SK-N-SH (cell line): Measurements from ENCODE around the gene TNFRSF18. TPM values are rescaled to one million over a fixed set of nuclear protein-coding genes. Genes with fewer than 3 reads are reported as not detected.

Source experiments
- CTCF ChIA-PET: fragments of 300-600, 350-600 bp; formaldehyde crosslinking; extraction: SDS; loops from one replicate; lab custom pipeline; 2021; lab: Yijun Ruan, JAX
- POLR2A ChIA-PET: fragments of 350-600 bp; sonication (Branson Sonifier 250); formaldehyde crosslinking; extraction: SDS; loops from one replicate; lab custom pipeline; 2020; ENCODE audit warnings: antibody characterized with exemption, inconsistent platforms; lab: Yijun Ruan, JAX
- DNase-seq: peaks from one replicate; pipeline ENCODE4 v3.0.0; 2012
- H2AFZ ChIP-seq: fragments of 200-600 bp; sonication (generic); 2 replicates; pipeline ENCODE4 v1.8.1; 2016; ENCODE audit warnings: antibody characterized with exemption, mild to moderate bottlenecking, low read depth
- H3F3A ChIP-seq: fragments of 200-600 bp; sonication (generic); replicated peaks from 2 replicates; pipeline ENCODE3; 2016; ENCODE audit warnings: antibody characterized with exemption, mild to moderate bottlenecking; ENCODE audit not compliant: insufficient read depth
- H3K27ac ChIP-seq, 2 experiments: fragments of 200-500 bp in 1 of 2; fragments of 200-600 bp in 1 of 2; sonication (Bioruptor generic) in 1 of 2; sonication (generic), shearing (Covaris generic) in 1 of 2; 2 replicates each; pipeline versions ENCODE4 v1.5.1 to v1.6.1; 2014 to 2016; ENCODE audit warnings: low read depth in 2 of 2, inconsistent platforms in 1 of 2, low read length in 1 of 2, mild to moderate bottlenecking in 1 of 2, mixed read lengths in 1 of 2
- H3K27me3 ChIP-seq: fragments of 200-600 bp; sonication (generic), shearing (Covaris generic); 2 replicates; pipeline ENCODE4 v1.6.1; 2016; ENCODE audit warnings: mixed run types; ENCODE audit not compliant: insufficient read depth
- H3K36me3 ChIP-seq, 2 experiments: fragments of 200-500 bp in 1 of 2; fragments of 200-600 bp in 1 of 2; sonication (Bioruptor generic) in 1 of 2; sonication (generic) in 1 of 2; replicated peaks in 1 of 2; 2 replicates each; pipeline versions ENCODE3 to v1.5.1; 2014 to 2016; ENCODE audit warnings: low read length in 1 of 2, mild to moderate bottlenecking in 1 of 2; ENCODE audit not compliant: insufficient read depth in 2 of 2, control insufficient read depth in 1 of 2
- H3K4me1 ChIP-seq, 2 experiments: fragments of 200-500 bp in 1 of 2; fragments of 200-600 bp in 1 of 2; sonication (Bioruptor generic) in 1 of 2; sonication (generic), shearing (Covaris generic) in 1 of 2; 2 replicates each; pipeline versions ENCODE4 v1.5.1 to v1.6.1; 2014 to 2016; ENCODE audit warnings: low read depth in 1 of 2, low read length in 1 of 2, mixed run types in 1 of 2; ENCODE audit not compliant: insufficient read depth in 2 of 2, control insufficient read depth in 1 of 2
- H3K4me2 ChIP-seq: fragments of 200-600 bp; sonication (generic), shearing (Covaris generic); 2 replicates; pipeline ENCODE4 v1.6.1; 2017; ENCODE audit warnings: mixed run types
- H3K4me3 ChIP-seq, 2 experiments: fragments of 200-500 bp in 1 of 2; fragments of 200-600 bp in 1 of 2; sonication (Bioruptor generic) in 1 of 2; sonication (generic), shearing (Covaris generic) in 1 of 2; 2 replicates each; pipeline versions ENCODE4 v1.5.1 to v1.8.1; 2014 to 2016; ENCODE audit warnings: low read depth in 2 of 2, inconsistent platforms in 1 of 2, low read length in 1 of 2, mild to moderate bottlenecking in 1 of 2, mixed read lengths in 1 of 2, moderate library complexity in 1 of 2
- H3K79me2 ChIP-seq: fragments of 200-600 bp; sonication (generic); 2 replicates; pipeline ENCODE4 v1.8.1; 2017; ENCODE audit warnings: mild to moderate bottlenecking; ENCODE audit not compliant: insufficient read depth
- H3K9ac ChIP-seq: fragments of 200-600 bp; sonication (generic); 2 replicates; pipeline ENCODE4 v1.6.1; 2017; ENCODE audit warnings: mixed run types
- H3K9me2 ChIP-seq: fragments of 200-600 bp; sonication (generic); 2 replicates; pipeline ENCODE4 v1.6.1; 2017; ENCODE audit warnings: mixed run types
- H3K9me3 ChIP-seq: fragments of 200-600 bp; sonication (generic); 2 replicates; pipeline ENCODE4 v1.6.1; 2017; ENCODE audit warnings: mixed run types, mild to moderate bottlenecking, moderate library complexity
- H4K20me1 ChIP-seq: fragments of 200-600 bp; sonication (generic); 2 replicates; pipeline ENCODE4 v1.6.1; 2017; ENCODE audit warnings: mild to moderate bottlenecking, mixed run types; ENCODE audit not compliant: insufficient read depth
- CTCF ChIP-seq: fragments of 200-600 bp; sonication (generic); IDR thresholded peaks from 2 replicates; pipeline ENCODE4 v1.6.1; 2017; ENCODE audit warnings: antibody characterized with exemption, mild to moderate bottlenecking, moderate library complexity
- FOXM1 ChIP-seq: IDR thresholded peaks from 2 replicates; pipeline ENCODE4 v1.4.0; 2012; ENCODE audit warnings: low read depth, mild to moderate bottlenecking
- GABPA ChIP-seq: IDR thresholded peaks from 2 replicates; pipeline ENCODE4 v1.4.0; 2012; ENCODE audit warnings: low read depth, mild to moderate bottlenecking
- GATA2 ChIP-seq: sonication (generic); formaldehyde crosslinking; IDR thresholded peaks from 2 replicates; pipeline ENCODE4 v1.5.0; 2020; ENCODE audit warnings: mild to moderate bottlenecking, missing genetic modification reagents
- JUND ChIP-seq: IDR thresholded peaks from 2 replicates; pipeline ENCODE4 v1.4.0; 2012
- MAX ChIP-seq: IDR thresholded peaks from 2 replicates; pipeline ENCODE4 v1.4.0; 2012; ENCODE audit warnings: low read depth
- MEF2A ChIP-seq: IDR thresholded peaks from 2 replicates; pipeline ENCODE4 v1.4.0; 2012; ENCODE audit warnings: low read depth, borderline replicate concordance
- MXI1 ChIP-seq: IDR thresholded peaks from 2 replicates; pipeline ENCODE4 v1.6.1; 2012; ENCODE audit warnings: mild to moderate bottlenecking, low read depth, low read length, improper control_type of control experiment
- NFIC ChIP-seq: IDR thresholded peaks from 2 replicates; pipeline ENCODE4 v1.4.0; 2012; ENCODE audit warnings: borderline replicate concordance
- POLR2AphosphoS5 ChIP-seq: IDR thresholded peaks from 2 replicates; pipeline ENCODE4 v1.6.1; 2012; ENCODE audit warnings: low read depth, low read length
- RAD21 ChIP-seq: IDR thresholded peaks from 2 replicates; pipeline ENCODE4 v1.6.1; 2012; ENCODE audit warnings: mild to moderate bottlenecking, low read length
- RCOR1 ChIP-seq: fragments of 150-350 bp; IDR thresholded peaks from 2 replicates; pipeline ENCODE4 v1.6.1; 2017; ENCODE audit warnings: antibody characterized with exemption, low read length
- RXRA ChIP-seq: IDR thresholded peaks from 2 replicates; pipeline ENCODE4 v1.4.0; 2012; ENCODE audit warnings: low read depth, mild to moderate bottlenecking, borderline replicate concordance
- SIN3A ChIP-seq: IDR thresholded peaks from 2 replicates; pipeline ENCODE4 v1.6.1; 2012; ENCODE audit warnings: low read depth, mild to moderate bottlenecking, low read length, moderate library complexity, borderline replicate concordance
- TAF1 ChIP-seq: IDR thresholded peaks from 2 replicates; pipeline ENCODE4 v1.6.1; 2012; ENCODE audit warnings: low read depth, mild to moderate bottlenecking, low read length, moderate library complexity, borderline replicate concordance
- TCF12 ChIP-seq: IDR thresholded peaks from 2 replicates; pipeline ENCODE4 v1.4.0; 2012
- TEAD4 ChIP-seq: IDR thresholded peaks from 2 replicates; pipeline ENCODE4 v1.4.0; 2012; ENCODE audit warnings: mild to moderate bottlenecking, borderline replicate concordance; ENCODE audit not compliant: insufficient read depth
- USF1 ChIP-seq: IDR thresholded peaks from 2 replicates; pipeline ENCODE4 v1.4.0; 2012; ENCODE audit warnings: low read depth, borderline replicate concordance
- USF2 ChIP-seq: fragments of 150-350 bp; IDR thresholded peaks from 2 replicates; pipeline ENCODE4 v1.6.1; 2017; ENCODE audit warnings: antibody characterized with exemption, low read length, low read depth, borderline replicate concordance
- ZBTB33 ChIP-seq: IDR thresholded peaks from 2 replicates; pipeline ENCODE4 v1.4.0; 2012; ENCODE audit warnings: low read depth, borderline replicate concordance
- WGBS: methylation state at CpG from one replicate; pipeline ENCODE4 v1.1.6; 2017; ENCODE audit warnings: low lambda C conversion rate; 5-methylcytosine and 5-hydroxymethylcytosine counted together
- polyA plus RNA-seq, 3 experiments: library from polyadenylated mRNA; depleted of rRNA; stranded (reverse); fragments of >200 nt; gene quantifications; 2 replicates each; pipeline ENCODE4 v1.2.3, GENCODE V29; 2012

TNFRSF18 gene
- polyA plus RNA-seq, 1 of the 3 experiments (the other 2 are of a cell fraction), result 0.05 TPM

GRCh38 chr1:1167398-1167821, 39.0 kb downstream of the TNFRSF18 start:
- POLR2A ChIA-PET, result no interaction called here
- Histone ChIP-seq H3K9me3 (no peaks in the 10 kb centered on the region), H3K9me2 (no peaks in the 10 kb centered on the region), H3K4me1 (no peaks in the 10 kb centered on the region), H3K4me2 (no peak overlapping the region), H3K9ac (no peak overlapping the region), H3K27ac (no peak overlapping the region), H3F3A (no peaks in the 10 kb centered on the region), H4K20me1 (no peaks in the 10 kb centered on the region), H2AFZ (no peak overlapping the region), H3K27me3 (no peaks in the 10 kb centered on the region), H3K36me3 (no peaks in the 10 kb centered on the region), H3K79me2 (no peaks in the 10 kb centered on the region), H3K4me3 (no peak overlapping the region)
- WGBS, result no CpG with 5 or more reads among the region's 20 CpGs
- DNase-seq, result no peak
- CTCF ChIA-PET, result interaction anchor here (0.6 kb wide), 1 partner anchor 45 kb away, joined by 3 read pairs; no protein-coding TSS in a partner anchor
- no peak for TF ChIP-seq TAF1
- no peak for TF ChIP-seq GATA2 (CRISPR knock-in tag)
- TF ChIP-seq CTCF, result no peak
- TF ChIP-seq MAX, result no peak
- TF ChIP-seq POLR2AphosphoS5, result no peak
- no peak for TF ChIP-seq USF2
- TF ChIP-seq RAD21, result no peak
- TF ChIP-seq SIN3A, result no peak
- TF ChIP-seq RCOR1, result no peak
- TF ChIP-seq ZBTB33, result no peak
- TF ChIP-seq, all 33 proteins: peak for 0

- WGBS, result no CpG with 5 or more reads among the region's 44 CpGs
- Histone ChIP-seq H3F3A (no peaks in the 10 kb centered on the region), H3K9ac (no peak overlapping the region), H3K4me3 (no peak overlapping the region), H3K4me1 (no peaks in the 10 kb centered on the region), H2AFZ (no peak overlapping the region), H3K27ac (no peak overlapping the region), H3K9me2 (no peaks in the 10 kb centered on the region), H3K27me3 (no peaks in the 10 kb centered on the region), H3K9me3 (no peaks in the 10 kb centered on the region), H3K36me3 (no peaks in the 10 kb centered on the region), H3K4me2 (no peak overlapping the region), H4K20me1 (no peaks in the 10 kb centered on the region), H3K79me2 (no peaks in the 10 kb centered on the region)
- DNase-seq, result no peak
- POLR2A ChIA-PET, result no interaction called here
- CTCF ChIA-PET, result no interaction called here
- TF ChIP-seq FOXM1 (no peak), GABPA (no peak), TEAD4 (no peak), RXRA (no peak), NFIC (no peak), RAD21 (no peak), JUND (no peak), TCF12 (no peak), ZBTB33 (no peak), MEF2A (no peak), MXI1 (no peak), USF1 (no peak)
These were observed 39.6 kb downstream of the TNFRSF18 start for GRCh38 chr1:1166642-1167397.
